22Rv1 (cell line): ENCODE data around the gene MICB.
"Not testable (repeated sequence)": the region's sequence is repeated elsewhere in the genome, so short reads cannot be mapped to it uniquely, and the experiment has no call there.

Source experiments
- H3K27ac ChIP-seq: fragments of 450-650 bp; 2 replicates; pipeline ENCODE4 v1.5.1; 2017
- ZFX ChIP-seq: fragments of 450-650 bp; IDR thresholded peaks from 2 replicates; pipeline ENCODE4 v1.6.1; 2017; ENCODE audit warnings: antibody characterized with exemption, borderline replicate concordance
- TF ChIP-seq, protein P1 (sequence below): fragments of 450-650 bp; IDR thresholded peaks from 2 replicates; pipeline ENCODE4 v1.5.1; 2017; ENCODE audit warnings: mild to moderate bottlenecking

The MICB gene

DNA sequence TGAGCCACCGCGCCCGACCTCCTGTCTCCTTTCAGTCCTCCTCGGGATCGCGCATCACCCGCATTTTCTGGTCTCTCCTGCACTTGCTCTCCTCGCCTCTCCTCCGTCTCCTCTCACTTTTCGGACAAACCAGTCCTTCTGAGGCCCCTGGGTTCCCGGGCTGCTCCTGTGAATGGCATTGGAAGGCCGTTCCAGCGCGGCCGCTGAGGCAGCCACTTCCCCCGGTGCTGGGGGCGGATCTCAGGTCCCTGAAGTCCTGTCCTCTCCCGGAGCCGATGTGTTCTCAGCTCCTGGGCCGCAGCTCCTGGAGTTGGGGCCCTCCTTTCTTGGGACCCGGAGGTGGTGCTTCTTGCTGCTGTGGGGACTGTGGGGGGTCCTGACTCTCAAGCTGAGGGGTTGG lies 803 bp downstream of the MICB start:
- TF ChIP-seq ZFX: no peak
- TF ChIP-seq, protein P1, sequence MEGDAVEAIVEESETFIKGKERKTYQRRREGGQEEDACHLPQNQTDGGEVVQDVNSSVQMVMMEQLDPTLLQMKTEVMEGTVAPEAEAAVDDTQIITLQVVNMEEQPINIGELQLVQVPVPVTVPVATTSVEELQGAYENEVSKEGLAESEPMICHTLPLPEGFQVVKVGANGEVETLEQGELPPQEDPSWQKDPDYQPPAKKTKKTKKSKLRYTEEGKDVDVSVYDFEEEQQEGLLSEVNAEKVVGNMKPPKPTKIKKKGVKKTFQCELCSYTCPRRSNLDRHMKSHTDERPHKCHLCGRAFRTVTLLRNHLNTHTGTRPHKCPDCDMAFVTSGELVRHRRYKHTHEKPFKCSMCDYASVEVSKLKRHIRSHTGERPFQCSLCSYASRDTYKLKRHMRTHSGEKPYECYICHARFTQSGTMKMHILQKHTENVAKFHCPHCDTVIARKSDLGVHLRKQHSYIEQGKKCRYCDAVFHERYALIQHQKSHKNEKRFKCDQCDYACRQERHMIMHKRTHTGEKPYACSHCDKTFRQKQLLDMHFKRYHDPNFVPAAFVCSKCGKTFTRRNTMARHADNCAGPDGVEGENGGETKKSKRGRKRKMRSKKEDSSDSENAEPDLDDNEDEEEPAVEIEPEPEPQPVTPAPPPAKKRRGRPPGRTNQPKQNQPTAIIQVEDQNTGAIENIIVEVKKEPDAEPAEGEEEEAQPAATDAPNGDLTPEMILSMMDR: no peak
- no peak overlapping the region for H3K27ac ChIP-seq

DNA sequence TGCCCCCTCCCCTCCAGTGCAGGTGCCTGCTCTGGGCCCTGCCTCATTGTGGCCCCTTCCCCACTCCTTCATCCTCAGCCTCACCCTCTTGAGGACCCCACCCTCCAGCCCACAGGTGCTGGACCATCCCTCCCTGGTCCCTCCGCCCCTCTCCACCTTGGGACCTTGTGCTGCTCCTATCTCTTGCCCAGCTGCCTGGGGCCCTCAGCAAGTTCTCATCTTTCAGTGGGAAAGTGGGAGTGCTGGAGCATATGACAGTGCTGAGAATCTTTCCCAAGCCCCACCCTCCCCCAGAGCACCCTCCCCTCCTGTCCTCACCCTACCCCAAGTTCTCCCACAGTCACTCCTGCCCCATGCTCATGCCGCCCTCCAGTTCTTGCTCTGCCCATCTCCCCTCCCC lies 1.7 kb downstream of the MICB start:
- H3K27ac ChIP-seq: not testable (repeated sequence)

DNA sequence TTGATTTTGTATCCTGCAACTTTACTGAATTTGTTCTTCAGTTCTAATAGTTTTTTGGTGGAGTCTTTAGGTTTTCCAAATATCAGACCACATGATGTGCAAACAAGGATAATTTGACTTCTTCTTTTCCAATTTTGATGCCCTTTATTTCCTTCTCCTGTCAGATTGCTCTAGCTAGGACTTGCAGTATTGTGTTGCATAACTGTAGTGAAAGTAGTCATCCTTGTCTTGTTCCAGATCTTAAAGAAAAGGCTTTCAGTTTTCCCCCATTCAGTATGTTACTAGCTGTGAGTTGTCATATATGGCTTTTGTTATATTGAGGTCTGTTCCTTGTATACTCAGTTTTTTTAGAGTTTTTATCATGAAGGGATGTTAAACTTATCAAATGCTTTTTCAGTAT lies 4.6 kb downstream of the MICB start:
- H3K27ac ChIP-seq: no peak overlapping the region

DNA sequence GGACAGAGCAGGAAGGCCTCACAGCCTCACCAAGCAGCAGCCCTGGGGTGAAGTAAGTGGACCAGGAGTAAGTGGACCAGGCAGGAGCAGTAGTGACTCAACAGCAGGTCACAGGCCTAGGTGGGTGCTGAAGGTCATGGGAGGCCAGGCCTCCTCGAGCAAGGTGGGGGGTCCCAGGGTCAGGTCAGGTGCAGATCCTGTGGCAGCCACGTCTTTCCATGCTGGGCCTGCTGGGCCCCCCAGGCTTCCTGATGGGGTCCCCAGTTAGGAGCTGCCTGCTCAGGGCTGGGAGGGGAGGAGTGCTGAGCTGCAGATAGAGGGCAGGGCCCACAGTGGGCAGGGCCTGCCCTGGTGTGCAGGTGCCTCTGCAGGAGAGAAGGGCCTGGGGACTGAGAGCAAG lies 11.1 kb downstream of the MICB start:
- H3K27ac ChIP-seq: not testable (repeated sequence)

More for the DNA sequence above, 4.6 kb downstream of the MICB start:
- TF ChIP-seq, protein P1: no peak
- TF ChIP-seq ZFX: no peak

DNA sequence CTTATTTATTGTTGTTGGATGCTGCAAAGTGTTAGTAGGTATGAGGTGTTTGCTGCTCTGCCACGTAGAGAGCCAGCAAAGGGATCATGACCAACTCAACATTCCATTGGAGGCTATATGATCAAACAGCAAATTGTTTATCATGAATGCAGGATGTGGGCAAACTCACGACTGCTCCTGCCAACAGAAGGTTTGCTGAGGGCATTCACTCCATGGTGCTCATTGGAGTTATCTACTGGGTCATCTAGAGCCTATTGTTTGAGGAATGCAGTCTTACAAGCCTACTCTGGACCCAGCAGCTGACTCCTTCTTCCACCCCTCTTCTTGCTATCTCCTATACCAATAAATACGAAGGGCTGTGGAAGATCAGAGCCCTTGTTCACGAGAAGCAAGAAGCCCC lies 12.1 kb downstream of the MICB start:
- no peak overlapping the region for H3K27ac ChIP-seq
- TF ChIP-seq, protein P1: no peak
- TF ChIP-seq ZFX: no peak

DNA sequence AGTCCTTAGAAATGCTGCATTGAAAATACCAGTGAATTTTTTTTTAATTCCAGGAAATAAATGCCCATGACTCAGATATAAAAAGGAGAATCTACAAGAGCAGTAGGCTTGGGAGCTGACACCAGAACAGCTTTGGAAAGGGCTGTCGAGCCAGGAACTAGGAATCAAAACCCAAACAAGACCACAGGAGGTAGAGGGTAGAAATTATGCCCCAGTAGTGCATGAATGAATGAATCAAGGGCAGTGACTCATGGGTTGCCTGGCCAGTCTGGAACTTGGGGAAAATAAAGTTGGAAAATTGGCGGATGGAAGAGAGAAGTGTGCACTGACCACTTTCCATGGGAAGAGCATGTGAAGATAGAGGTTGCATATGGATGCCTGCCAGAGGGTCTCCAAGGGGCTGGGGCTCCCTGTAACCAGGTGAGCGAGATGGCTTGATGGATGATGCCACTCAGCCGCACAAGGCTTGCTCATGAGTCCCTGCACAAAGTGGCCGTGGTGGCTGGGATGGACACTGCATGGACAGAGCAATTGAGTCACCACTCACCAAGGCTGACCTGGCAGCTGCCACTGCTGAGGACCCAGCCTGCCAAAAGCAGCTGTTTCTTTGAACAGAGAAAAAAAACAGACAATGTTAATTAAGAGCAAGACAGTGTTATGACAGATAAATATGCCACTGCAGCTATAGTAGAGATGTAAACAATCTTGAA lies 15.7 kb downstream of the MICB start:
- TF ChIP-seq, protein P1: no peak
- TF ChIP-seq ZFX: no peak

DNA sequence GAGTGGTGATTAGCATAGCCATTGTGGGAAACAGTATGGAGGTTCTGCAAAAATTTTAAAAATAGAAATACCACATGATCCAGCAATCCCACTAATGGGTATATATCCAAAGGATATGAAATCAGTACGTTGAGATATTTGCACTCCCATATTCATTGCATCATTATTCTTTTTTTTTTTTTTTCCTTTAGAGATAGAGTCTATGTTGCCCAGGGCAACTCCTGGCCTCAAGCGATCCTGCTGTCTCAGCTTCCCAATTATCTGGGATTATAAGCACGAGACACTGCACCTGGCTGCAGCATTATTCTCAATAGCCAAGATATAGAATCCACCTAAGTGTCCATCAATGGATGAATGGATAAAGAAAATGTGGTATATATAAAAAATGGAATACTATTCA lies 23.9 kb downstream of the MICB start:
- TF ChIP-seq ZFX: no peak
- TF ChIP-seq, protein P1: no peak
- H3K27ac ChIP-seq: no peak overlapping the region

More for the DNA sequence above, 15.7 kb downstream of the MICB start:
- H3K27ac ChIP-seq: no peak overlapping the region

DNA sequence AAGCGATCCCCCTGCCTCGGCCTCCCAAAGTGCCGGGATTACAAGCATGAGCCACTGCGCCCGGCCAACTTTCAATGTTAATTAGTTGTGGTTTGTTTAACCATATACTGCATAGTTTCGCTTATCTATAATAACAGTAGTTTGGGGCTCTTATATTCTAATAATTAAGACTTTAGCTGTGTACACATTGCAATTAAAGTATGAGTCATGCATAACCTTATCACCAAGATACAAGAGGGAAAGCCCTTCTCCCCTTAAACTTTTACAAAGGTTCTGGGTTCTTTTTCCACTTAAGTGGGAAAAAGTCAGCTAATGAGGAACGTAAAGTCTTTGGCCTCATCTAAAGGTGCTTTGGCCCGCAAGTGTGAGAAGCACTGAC lies 27.6 kb downstream of the MICB start:
- no peak overlapping the region for H3K27ac ChIP-seq
- TF ChIP-seq, protein P1: no peak
- no peak for TF ChIP-seq ZFX
